Lower leg skin (tissue), 3 donors: ENCODE data around the gene FAM180A.

Source experiments
- POLR2A ChIP-seq, 2 donors: fragments of 450-650 bp; IDR thresholded peaks; one replicate each; pipeline ENCODE4 v1.6.1; 2016 to 2017; ENCODE audit warnings: antibody characterized with exemption in 2 of 2, mild to moderate bottlenecking in 1 of 2, moderate library complexity in 1 of 2
- TF ChIP-seq, protein P1 (sequence below), 3 donors: fragments of 450-650 bp; IDR thresholded peaks; one replicate each; pipeline ENCODE4 v1.5.1; 2016; ENCODE audit warnings: antibody characterized with exemption in 3 of 3, mild to moderate bottlenecking in 3 of 3, moderate library complexity in 2 of 3

DNA sequence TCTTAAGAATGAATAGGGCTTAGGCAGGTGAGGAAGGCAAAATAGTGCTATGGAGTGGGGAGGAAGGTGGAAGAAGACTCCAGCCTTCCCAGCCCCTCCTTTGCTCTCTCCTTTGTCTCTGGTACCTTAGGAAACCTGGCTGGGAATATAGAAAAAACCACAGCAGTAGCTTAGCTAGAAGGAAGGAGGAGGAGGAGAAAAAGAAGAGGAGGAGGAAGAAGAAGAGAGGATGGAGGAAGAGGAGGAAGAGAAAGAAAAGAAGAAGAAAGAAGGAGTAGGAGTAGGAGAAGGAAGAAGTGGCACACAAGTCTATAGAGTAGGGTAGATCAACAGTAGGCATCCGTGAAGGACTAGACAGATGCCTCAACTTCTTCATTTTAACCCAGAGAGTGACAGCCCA, 36.5 kb upstream of the FAM180A start:
- TF ChIP-seq, protein P1, sequence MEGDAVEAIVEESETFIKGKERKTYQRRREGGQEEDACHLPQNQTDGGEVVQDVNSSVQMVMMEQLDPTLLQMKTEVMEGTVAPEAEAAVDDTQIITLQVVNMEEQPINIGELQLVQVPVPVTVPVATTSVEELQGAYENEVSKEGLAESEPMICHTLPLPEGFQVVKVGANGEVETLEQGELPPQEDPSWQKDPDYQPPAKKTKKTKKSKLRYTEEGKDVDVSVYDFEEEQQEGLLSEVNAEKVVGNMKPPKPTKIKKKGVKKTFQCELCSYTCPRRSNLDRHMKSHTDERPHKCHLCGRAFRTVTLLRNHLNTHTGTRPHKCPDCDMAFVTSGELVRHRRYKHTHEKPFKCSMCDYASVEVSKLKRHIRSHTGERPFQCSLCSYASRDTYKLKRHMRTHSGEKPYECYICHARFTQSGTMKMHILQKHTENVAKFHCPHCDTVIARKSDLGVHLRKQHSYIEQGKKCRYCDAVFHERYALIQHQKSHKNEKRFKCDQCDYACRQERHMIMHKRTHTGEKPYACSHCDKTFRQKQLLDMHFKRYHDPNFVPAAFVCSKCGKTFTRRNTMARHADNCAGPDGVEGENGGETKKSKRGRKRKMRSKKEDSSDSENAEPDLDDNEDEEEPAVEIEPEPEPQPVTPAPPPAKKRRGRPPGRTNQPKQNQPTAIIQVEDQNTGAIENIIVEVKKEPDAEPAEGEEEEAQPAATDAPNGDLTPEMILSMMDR (IDR thresholded peaks at IDR 0.05): no peak
- TF ChIP-seq POLR2A (IDR thresholded peaks at IDR 0.05): no peak
